Measurements from ENCODE around the gene HERC3. TPM values are rescaled to one million over a fixed set of nuclear protein-coding genes. Genes with fewer than 3 reads are reported as not detected.

Gene HERC3
- total and polyA plus RNA-seq, 2 donors (not counting 3 experiments of a cell fraction or from before 2014, with no cell fraction given) = 6.3 to 21.2 TPM

DNA sequence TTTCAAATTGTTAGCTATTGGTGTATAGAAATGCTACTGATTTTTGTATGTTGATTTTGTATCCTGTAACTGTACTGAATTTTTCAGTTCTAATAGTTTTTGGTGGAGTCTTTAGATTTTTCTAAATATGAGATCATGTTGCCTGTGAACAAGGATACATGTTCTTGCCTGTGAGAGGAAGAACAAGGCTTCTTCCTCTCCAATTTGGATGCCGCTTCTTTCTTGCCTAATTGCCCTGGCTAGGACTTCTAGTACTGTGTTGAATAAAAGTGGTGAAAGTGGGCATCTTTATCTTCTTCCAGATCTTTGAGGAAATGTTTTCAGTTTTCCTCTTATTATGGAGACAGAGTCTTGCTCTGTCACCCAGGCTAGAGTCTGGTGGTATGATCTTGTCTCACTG, 121.5 kb downstream of the HERC3 start:
- TF ChIP-seq POLR2AphosphoS5 (IDR thresholded peaks at IDR 0.05; ENCODE audit: insufficient read depth, low read depth, low read length) (no peak), JUN (IDR thresholded peaks at IDR 0.05; ENCODE audit: borderline replicate concordance, insufficient read depth, insufficient read length, low read depth) (no peak), EZH2 (IDR thresholded peaks at IDR 0.05; ENCODE audit: borderline replicate concordance, low read depth, low read length, severe bottlenecking) (no peak), GATA2 (IDR thresholded peaks at IDR 0.05; ENCODE audit: insufficient read depth, insufficient read length, low read depth, low read length) (no peak), POLR2A (IDR thresholded peaks at IDR 0.05; ENCODE audit: low read depth, low read length) (no peak), MYC (IDR thresholded peaks at IDR 0.05; ENCODE audit: low read depth, low read length) (no peak)
- TF ChIP-seq, protein P1, sequence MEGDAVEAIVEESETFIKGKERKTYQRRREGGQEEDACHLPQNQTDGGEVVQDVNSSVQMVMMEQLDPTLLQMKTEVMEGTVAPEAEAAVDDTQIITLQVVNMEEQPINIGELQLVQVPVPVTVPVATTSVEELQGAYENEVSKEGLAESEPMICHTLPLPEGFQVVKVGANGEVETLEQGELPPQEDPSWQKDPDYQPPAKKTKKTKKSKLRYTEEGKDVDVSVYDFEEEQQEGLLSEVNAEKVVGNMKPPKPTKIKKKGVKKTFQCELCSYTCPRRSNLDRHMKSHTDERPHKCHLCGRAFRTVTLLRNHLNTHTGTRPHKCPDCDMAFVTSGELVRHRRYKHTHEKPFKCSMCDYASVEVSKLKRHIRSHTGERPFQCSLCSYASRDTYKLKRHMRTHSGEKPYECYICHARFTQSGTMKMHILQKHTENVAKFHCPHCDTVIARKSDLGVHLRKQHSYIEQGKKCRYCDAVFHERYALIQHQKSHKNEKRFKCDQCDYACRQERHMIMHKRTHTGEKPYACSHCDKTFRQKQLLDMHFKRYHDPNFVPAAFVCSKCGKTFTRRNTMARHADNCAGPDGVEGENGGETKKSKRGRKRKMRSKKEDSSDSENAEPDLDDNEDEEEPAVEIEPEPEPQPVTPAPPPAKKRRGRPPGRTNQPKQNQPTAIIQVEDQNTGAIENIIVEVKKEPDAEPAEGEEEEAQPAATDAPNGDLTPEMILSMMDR (IDR thresholded peaks at IDR 0.05; ENCODE audit: extremely low read depth in 1 of 2, insufficient read depth in 1 of 2, low read depth in 1 of 2, low read length in 2 of 2) = no peak
- TF ChIP-seq, protein P2, sequence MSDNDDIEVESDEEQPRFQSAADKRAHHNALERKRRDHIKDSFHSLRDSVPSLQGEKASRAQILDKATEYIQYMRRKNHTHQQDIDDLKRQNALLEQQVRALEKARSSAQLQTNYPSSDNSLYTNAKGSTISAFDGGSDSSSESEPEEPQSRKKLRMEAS (IDR thresholded peaks at IDR 0.05; ENCODE audit: insufficient read depth, insufficient read length) = no peak
- H3K4me3 ChIP-seq (replicated peaks in 1 of 3; ENCODE audit: insufficient read depth in 1 of 3, low read depth in 1 of 3, low read length in 3 of 3) = no peak overlapping the region
- no peak overlapping the region for H3K4me2 ChIP-seq (ENCODE audit: insufficient read depth, low read length)
- no TSS peak for BruUV-seq (replicated peaks)
- H3K4me1 ChIP-seq (ENCODE audit: control insufficient read depth, extremely low read depth, insufficient read depth, low read length) = no peaks in the 10 kb centered on the region
- no peak overlapping the region for H2AFZ ChIP-seq (ENCODE audit: low read depth, low read length)
- ChIA-PET POLR2A (no interaction called here), CTCF (interaction anchor here (1.8 to 2.1 kb wide), 2 partner anchors 11 to 310 kb away, joined by 5 read pairs; no protein-coding TSS in a partner anchor)
- intact Hi-C loops (cut with micrococcal nuclease) (no loop called here), dilution Hi-C loops (cut with MboI; ENCODE audit: extremely low pct_ligation_motif_present, low sequenced_read_pairs) (no loop called here)
- no peaks in the 10 kb centered on the region for H3K36me3 ChIP-seq (ENCODE audit: control insufficient read depth in 2 of 2, extremely low read depth in 1 of 2, insufficient read depth in 2 of 2, low read length in 2 of 2)
- no peak overlapping the region for H3K27ac ChIP-seq (ENCODE audit: insufficient read depth, low read depth, low read length)
- no peaks in the 10 kb centered on the region for H3K9me3 ChIP-seq (replicated peaks; ENCODE audit: control insufficient read depth, insufficient read depth, low read length)
- H3K9me1 ChIP-seq (replicated peaks; ENCODE audit: control insufficient read depth, extremely low read depth, insufficient read depth, low read length) = no peaks in the 10 kb centered on the region
- DNase-seq (ENCODE audit: low read depth, low spot score) (no peak), FAIRE-seq (no peak)
- H3K79me2 ChIP-seq (ENCODE audit: control insufficient read depth, insufficient read depth, low read length) = no peaks in the 10 kb centered on the region
- no peaks in the 10 kb centered on the region for H3K27me3 ChIP-seq (ENCODE audit: control insufficient read depth in 2 of 2, insufficient read depth in 2 of 2, low read length in 2 of 2)
- H3K9ac ChIP-seq (replicated peaks; ENCODE audit: extremely low read depth, insufficient read depth, low read length) = no peak overlapping the region
- H4K20me1 ChIP-seq (replicated peaks; ENCODE audit: control insufficient read depth, extremely low read depth, insufficient read depth, low read length) = no peaks in the 10 kb centered on the region

All from endothelial cell of umbilical vein (primary cell).